K562 (cell line): Measurements from ENCODE around the gene CFL1. TPM values are rescaled to one million over a fixed set of nuclear protein-coding genes. Genes with fewer than 3 reads are reported as not detected.

Experiments used
- ATAC-seq: fragments of 200-7000 bp; cut with Tn5 transposase; 3 replicates; pipeline ENCODE4 v1.9.1; 2020; ENCODE audit warnings: moderate library complexity
- BruUV-seq: library from RNA; stranded (reverse); fragments of 400-500 nt; replicated peaks from 2 replicates; lab custom pipeline; 2021; lab: Mats Ljungman, UMichigan
- CTCF ChIA-PET: fragments of 300-600 bp; formaldehyde crosslinking; extraction: SDS; loops from one replicate; lab custom pipeline; 2021; ENCODE audit warnings: low intra/inter-chr PET ratio; lab: Yijun Ruan, JAX
- POLR2A ChIA-PET: fragments of 300-600, 350-650 bp; sonication (Branson Sonifier 250); formaldehyde crosslinking; extraction: SDS; loops from one replicate; lab custom pipeline; 2021; ENCODE audit warnings: antibody characterized with exemption, inconsistent platforms; lab: Yijun Ruan, JAX
- DNase-seq, 4 experiments: peaks; one replicate each; pipeline versions ENCODE4 v3.0.0 to v3.0.0-alpha.2; 2011 to 2018; ENCODE audit warnings: low spot score in 3 of 4, mixed read lengths in 3 of 4; ENCODE audit errors: extremely low read depth in 1 of 4
- FAIRE-seq: peaks from 2 replicates; lab custom pipeline; 2011; peaks lifted over from hg19 to GRCh38; lab: Jason Lieb, UNC
- H2AFZ ChIP-seq: 2 replicates; pipeline ENCODE4 v1.6.0; 2011; ENCODE audit warnings: low read depth, low read length, control low read depth, inconsistent platforms
- H3K27ac ChIP-seq: fragments of 200-600 bp; 3 replicates; pipeline ENCODE4 v1.8.0; 2011; ENCODE audit warnings: low read depth, mild to moderate bottlenecking, control low read depth, inconsistent platforms, low read length, moderate library complexity, mixed read lengths; ENCODE audit errors: extremely low read depth
- H3K27me3 ChIP-seq, 2 experiments: fragments of 300-600 bp in 1 of 2; 2 replicates in 1 of 2; 3 replicates in 1 of 2; pipeline versions ENCODE4 v1.6.0 to v1.8.0; 2011; ENCODE audit warnings: inconsistent platforms in 2 of 2, low read length in 2 of 2, mild to moderate bottlenecking in 1 of 2, mixed read lengths in 1 of 2, moderate library complexity in 1 of 2; ENCODE audit not compliant: control insufficient read depth in 2 of 2, insufficient read depth in 2 of 2
- H3K36me3 ChIP-seq: fragments of 300-600 bp; 3 replicates; pipeline ENCODE4 v1.8.0; 2011; ENCODE audit warnings: mild to moderate bottlenecking, low read length, inconsistent platforms; ENCODE audit not compliant: control insufficient read depth, insufficient read depth
- H3K4me1 ChIP-seq, 2 experiments: fragments of 200-600 bp in 1 of 2; replicated peaks in 1 of 2; 2 replicates in 1 of 2; 3 replicates in 1 of 2; pipeline versions ENCODE4 v1.5.1 to v1.8.0; 2011; ENCODE audit warnings: inconsistent platforms in 2 of 2, low read length in 2 of 2, mild to moderate bottlenecking in 1 of 2, mixed read lengths in 1 of 2, moderate library complexity in 1 of 2; ENCODE audit not compliant: control insufficient read depth in 2 of 2, insufficient read depth in 2 of 2
- H3K4me2 ChIP-seq: 2 replicates; pipeline ENCODE4 v1.6.1; 2011; ENCODE audit warnings: low read length, control low read depth, inconsistent platforms, mixed read lengths; ENCODE audit not compliant: insufficient read depth
- H3K4me3 ChIP-seq: fragments of 200-600 bp; sonication (generic), shearing (Covaris generic); 2 replicates; pipeline ENCODE4 v1.5.1; 2016; ENCODE audit warnings: control low read depth, inconsistent platforms
- H3K79me2 ChIP-seq: fragments of 200-600 bp; 3 replicates; pipeline ENCODE4 v1.8.0; 2011; ENCODE audit warnings: low read length, inconsistent platforms; ENCODE audit not compliant: control insufficient read depth, insufficient read depth
- H3K9ac ChIP-seq, 2 experiments: 2 replicates each; pipeline versions ENCODE4 v1.6.0 to v1.6.1; 2011; ENCODE audit warnings: low read depth in 2 of 2, low read length in 2 of 2, control low read depth in 1 of 2, inconsistent platforms in 1 of 2, mild to moderate bottlenecking in 1 of 2, mixed read lengths in 1 of 2; ENCODE audit not compliant: insufficient read depth in 1 of 2
- H3K9me1 ChIP-seq: one replicate; pipeline ENCODE4 v1.6.0; 2011; ENCODE audit warnings: inconsistent platforms, mild to moderate bottlenecking, low read length, moderate library complexity; ENCODE audit not compliant: control insufficient read depth, insufficient read depth
- H3K9me3 ChIP-seq: replicated peaks from 2 replicates; pipeline ENCODE4 v1.5.1; 2011; ENCODE audit warnings: low read depth, low read length, inconsistent platforms; ENCODE audit not compliant: control insufficient read depth, insufficient read depth
- H4K20me1 ChIP-seq: replicated peaks from 2 replicates; pipeline ENCODE4 v1.6.1; 2011; ENCODE audit warnings: low read length, inconsistent platforms, mixed read lengths; ENCODE audit not compliant: control insufficient read depth, insufficient read depth
- ARID3A ChIP-seq: IDR thresholded peaks from 2 replicates; pipeline ENCODE4 v1.6.1; 2012; ENCODE audit warnings: low read depth, low read length, improper control_type of control experiment, borderline replicate concordance
- DPF2 ChIP-seq: fragments of 450-650 bp; IDR thresholded peaks from 2 replicates; pipeline ENCODE4 v1.6.1; 2016
- MLLT1 ChIP-seq, 2 experiments: fragments of 450-650 bp; IDR thresholded peaks; 2 replicates each; pipeline ENCODE4 v1.6.1; 2016
- POLR2G ChIP-seq: fragments of 200-400 bp; formaldehyde crosslinking; IDR thresholded peaks from 2 replicates; pipeline ENCODE4 v1.6.1; 2017; ENCODE audit warnings: low read depth, mild to moderate bottlenecking, antibody characterized with exemption, low read length, moderate library complexity
- RB1 ChIP-seq: fragments of 450-650 bp; IDR thresholded peaks from 2 replicates; pipeline ENCODE4 v1.6.1; 2017; ENCODE audit warnings: low read depth, mild to moderate bottlenecking
- RBM14 ChIP-seq: fragments of 200-400 bp; formaldehyde crosslinking; IDR thresholded peaks from 2 replicates; pipeline ENCODE4 v1.6.1; 2018; ENCODE audit warnings: low read depth, mild to moderate bottlenecking, low read length, moderate library complexity, borderline replicate concordance; ENCODE audit not compliant: insufficient read depth
- RBM22 ChIP-seq: fragments of 200-400 bp; formaldehyde crosslinking; IDR thresholded peaks from 2 replicates; pipeline ENCODE4 v1.6.1; 2018; ENCODE audit warnings: low read length, low read depth; ENCODE audit not compliant: poor library complexity, severe bottlenecking
- TARDBP ChIP-seq: fragments of 450-650 bp; IDR thresholded peaks from 2 replicates; pipeline ENCODE4 v1.6.1; 2016
- ZBTB1 ChIP-seq: sonication (generic); formaldehyde crosslinking; IDR thresholded peaks from 2 replicates; pipeline ENCODE4 v1.8.1; 2023; ENCODE audit warnings: missing genetic modification reagents, low read depth, mild to moderate bottlenecking, borderline replicate concordance
- ZNF57 ChIP-seq: fragments of 450-650 bp; formaldehyde crosslinking; IDR thresholded peaks from 2 replicates; pipeline ENCODE4 v1.4.0; 2020; ENCODE audit warnings: mild to moderate bottlenecking, moderate library complexity
- ZNF785 ChIP-seq: fragments of 250-450 bp; sonication (Bioruptor Pico); IDR thresholded peaks from 2 replicates; pipeline ENCODE4 v1.4.0; 2020; ENCODE audit warnings: mild to moderate bottlenecking
- WGBS: fragments of 100-300 bp; shearing (Covaris generic); methylation state at CpG from one replicate; pipeline ENCODE4 v1.1.6; 2016; ENCODE audit warnings: low coverage, mixed read lengths; ENCODE audit not compliant: insufficient coverage; ENCODE audit errors: missing lambda C conversion rate; 5-methylcytosine and 5-hydroxymethylcytosine counted together
- in situ Hi-C: fragments of 300-500 bp; cut with MboI; formaldehyde crosslinking; loops from 4 replicates; pipeline ENCODE4 v1.15.0; 2018; ENCODE audit warnings: inconsistent platforms, mixed read lengths
- intact Hi-C: fragments of 100-400 bp; cut with micrococcal nuclease; formaldehyde crosslinking; loops from 2 replicates; pipeline ENCODE4 v1.14.2; 2022
- polyA plus RNA-seq, 8 experiments: library from polyadenylated mRNA; depleted of rRNA in 4 of 8; stranded (reverse) in 5 of 8; unstranded in 3 of 8; fragments of >200 nt; fragmentation: Nextera tagmentation in 2 of 8; fragmentation: Illumina TruSeq in 1 of 8; extraction: Ambion mirVana in 2 of 8; extraction: Trizol in 1 of 8; gene quantifications; 2 replicates each; pipeline versions ENCODE4 v1.2.1 to v1.2.3, GENCODE V29; 2011 to 2014; ENCODE audit warnings: inconsistent platforms in 1 of 8, missing spikeins in 1 of 8
- total RNA-seq, 7 experiments: library from RNA; depleted of rRNA in 6 of 7; stranded (reverse); fragments of >200 nt in 6 of 7; fragmentation: Illumina TruSeq in 2 of 7; extraction: Trizol in 2 of 7; gene quantifications; 2 replicates each; pipeline versions ENCODE4 v1.2.1 to v1.2.3, GENCODE V29; 2011 to 2021; ENCODE audit warnings: low replicate concordance in 1 of 7

CFL1 gene
- total and polyA plus RNA-seq, 9 of the 15 experiments (the other 6 are each of a cell fraction or from before 2014, with no cell fraction given): 105 to 1,101 (median 859) TPM

GRCh38 chr11:65870706-65871681 is 13.0 kb upstream of the CFL1 start:
- no peak overlapping the region; the same call in 2 of the 3 replicates for H3K27ac ChIP-seq
- ATAC-seq (no peak), FAIRE-seq (no peak), DNase-seq (no peak)
- ChIA-PET POLR2A (interaction anchor here (0.6 to 8.2 kb wide), 10 partner anchors 8 to 160 kb away, joined by 3 to 151 read pairs (median 4); partner anchors contain the start of genes CCDC85B, CFL1, CTSW and FIBP), CTCF (no interaction called here)
- no peak overlapping the region for H3K4me2 ChIP-seq
- H3K9ac ChIP-seq: peak overlapping the region in 1 of 2 experiments; percentile 81; a peak in 2 of 4 replicates
- H3K36me3 ChIP-seq: peaks cover 22% of the 10 kb centered on the region; the same call in 2 of the 3 replicates
- H3K79me2 ChIP-seq: no peaks in the 10 kb centered on the region
- no peaks in the 10 kb centered on the region for H4K20me1 ChIP-seq
- 62% methylated on average over 21 of the region's 24 CpGs for WGBS
- in situ Hi-C loops (no loop called here), intact Hi-C loops (no loop called here)
- TF ChIP-seq ZBTB1 (peak; percentile 60; the same call in 1 of the 2 replicates), MLLT1 (IDR thresholded peaks at IDR 0.05) (no peak), ZNF57 (CRISPR knock-in tag) (no peak), ZNF785 (CRISPR knock-in tag) (no peak), TARDBP (no peak), RB1 (no peak), DPF2 (no peak), RBM14 (no peak), POLR2G (peak; percentile 45; the same call in 1 of the 2 replicates), RBM22 (peak; percentile 87), ARID3A (no peak)
- no peak overlapping the region for H3K4me3 ChIP-seq
- H2AFZ ChIP-seq: 0 out of 2 replicates have a peak overlapping the region, but pooled peaks have one; percentile 24
- H3K9me1 ChIP-seq: no peaks in the 10 kb centered on the region
- H3K4me1 ChIP-seq: peaks cover 23 to 62% of the 10 kb centered on the region in 2 experiments
- no TSS peak for BruUV-seq
- H3K9me3 ChIP-seq: no peaks in the 10 kb centered on the region
- H3K27me3 ChIP-seq: no peaks in the 10 kb centered on the region
